Panc1 (cell line): ENCODE data around the gene ARHGAP8.

Experiments
- POLR2AphosphoS5 ChIP-seq: IDR thresholded peaks from 2 replicates; pipeline ENCODE4 v1.6.1; 2012; ENCODE audit warnings: mild to moderate bottlenecking, low read depth, low read length, moderate library complexity
- TCF7L2 ChIP-seq: IDR thresholded peaks from 2 replicates; pipeline ENCODE4 v1.6.1; 2011; ENCODE audit warnings: mild to moderate bottlenecking, low read depth, low read length, inconsistent platforms
- TF ChIP-seq, protein P1 (sequence below): fragments of 450-650 bp; IDR thresholded peaks from 2 replicates; pipeline ENCODE4 v1.5.1; 2017; ENCODE audit warnings: mild to moderate bottlenecking
- TF ChIP-seq, protein P2 (sequence below), 2 experiments: IDR thresholded peaks; 2 replicates each; pipeline ENCODE4 v1.6.1; 2011 to 2012; ENCODE audit warnings: low read depth in 2 of 2, control low read depth in 1 of 2, low read length in 1 of 2, mild to moderate bottlenecking in 1 of 2, moderate library complexity in 1 of 2; ENCODE audit not compliant: insufficient read depth in 1 of 2

GRCh38 chr22:44743247-44743646, 9.1 kb upstream of the ARHGAP8 start:
- no peak for TF ChIP-seq POLR2AphosphoS5
- TF ChIP-seq, protein P1, sequence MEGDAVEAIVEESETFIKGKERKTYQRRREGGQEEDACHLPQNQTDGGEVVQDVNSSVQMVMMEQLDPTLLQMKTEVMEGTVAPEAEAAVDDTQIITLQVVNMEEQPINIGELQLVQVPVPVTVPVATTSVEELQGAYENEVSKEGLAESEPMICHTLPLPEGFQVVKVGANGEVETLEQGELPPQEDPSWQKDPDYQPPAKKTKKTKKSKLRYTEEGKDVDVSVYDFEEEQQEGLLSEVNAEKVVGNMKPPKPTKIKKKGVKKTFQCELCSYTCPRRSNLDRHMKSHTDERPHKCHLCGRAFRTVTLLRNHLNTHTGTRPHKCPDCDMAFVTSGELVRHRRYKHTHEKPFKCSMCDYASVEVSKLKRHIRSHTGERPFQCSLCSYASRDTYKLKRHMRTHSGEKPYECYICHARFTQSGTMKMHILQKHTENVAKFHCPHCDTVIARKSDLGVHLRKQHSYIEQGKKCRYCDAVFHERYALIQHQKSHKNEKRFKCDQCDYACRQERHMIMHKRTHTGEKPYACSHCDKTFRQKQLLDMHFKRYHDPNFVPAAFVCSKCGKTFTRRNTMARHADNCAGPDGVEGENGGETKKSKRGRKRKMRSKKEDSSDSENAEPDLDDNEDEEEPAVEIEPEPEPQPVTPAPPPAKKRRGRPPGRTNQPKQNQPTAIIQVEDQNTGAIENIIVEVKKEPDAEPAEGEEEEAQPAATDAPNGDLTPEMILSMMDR, result no peak
- TF ChIP-seq, protein P2, sequence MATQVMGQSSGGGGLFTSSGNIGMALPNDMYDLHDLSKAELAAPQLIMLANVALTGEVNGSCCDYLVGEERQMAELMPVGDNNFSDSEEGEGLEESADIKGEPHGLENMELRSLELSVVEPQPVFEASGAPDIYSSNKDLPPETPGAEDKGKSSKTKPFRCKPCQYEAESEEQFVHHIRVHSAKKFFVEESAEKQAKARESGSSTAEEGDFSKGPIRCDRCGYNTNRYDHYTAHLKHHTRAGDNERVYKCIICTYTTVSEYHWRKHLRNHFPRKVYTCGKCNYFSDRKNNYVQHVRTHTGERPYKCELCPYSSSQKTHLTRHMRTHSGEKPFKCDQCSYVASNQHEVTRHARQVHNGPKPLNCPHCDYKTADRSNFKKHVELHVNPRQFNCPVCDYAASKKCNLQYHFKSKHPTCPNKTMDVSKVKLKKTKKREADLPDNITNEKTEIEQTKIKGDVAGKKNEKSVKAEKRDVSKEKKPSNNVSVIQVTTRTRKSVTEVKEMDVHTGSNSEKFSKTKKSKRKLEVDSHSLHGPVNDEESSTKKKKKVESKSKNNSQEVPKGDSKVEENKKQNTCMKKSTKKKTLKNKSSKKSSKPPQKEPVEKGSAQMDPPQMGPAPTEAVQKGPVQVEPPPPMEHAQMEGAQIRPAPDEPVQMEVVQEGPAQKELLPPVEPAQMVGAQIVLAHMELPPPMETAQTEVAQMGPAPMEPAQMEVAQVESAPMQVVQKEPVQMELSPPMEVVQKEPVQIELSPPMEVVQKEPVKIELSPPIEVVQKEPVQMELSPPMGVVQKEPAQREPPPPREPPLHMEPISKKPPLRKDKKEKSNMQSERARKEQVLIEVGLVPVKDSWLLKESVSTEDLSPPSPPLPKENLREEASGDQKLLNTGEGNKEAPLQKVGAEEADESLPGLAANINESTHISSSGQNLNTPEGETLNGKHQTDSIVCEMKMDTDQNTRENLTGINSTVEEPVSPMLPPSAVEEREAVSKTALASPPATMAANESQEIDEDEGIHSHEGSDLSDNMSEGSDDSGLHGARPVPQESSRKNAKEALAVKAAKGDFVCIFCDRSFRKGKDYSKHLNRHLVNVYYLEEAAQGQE (IDR thresholded peaks at IDR 0.05; ENCODE audit: insufficient read depth in 1 of 2, low read depth in 2 of 2, low read length in 1 of 2), result no peak
- no peak for TF ChIP-seq TCF7L2
